Ascending aorta (tissue), 2 donors: Measurements from ENCODE around the gene ZNF530. TPM values are rescaled to one million over a fixed set of nuclear protein-coding genes. Genes with fewer than 3 reads are reported as not detected.

ENCODE experiments used
- DNase-seq, 2 donors: peaks; one replicate each; pipeline ENCODE4 v3.0.0-alpha.2; 2019; ENCODE audit warnings: low spot score in 2 of 2
- H3K27ac ChIP-seq, 2 donors: fragments of 200-600 bp; sonication (generic); one replicate each; pipeline ENCODE4 v1.5.1; 2016 to 2017; ENCODE audit warnings: mild to moderate bottlenecking in 1 of 2
- H3K27me3 ChIP-seq: fragments of 200-600 bp; sonication (generic); one replicate; pipeline ENCODE4 v1.5.1; 2017
- H3K36me3 ChIP-seq, 2 donors: fragments of 200-600 bp; sonication (generic); one replicate each; pipeline ENCODE4 v1.5.1; 2016
- H3K4me1 ChIP-seq, 2 donors: fragments of 200-600 bp; sonication (generic); one replicate each; pipeline ENCODE4 v1.5.1; 2016 to 2017; ENCODE audit warnings: mild to moderate bottlenecking in 1 of 2
- H3K4me3 ChIP-seq, 2 donors: fragments of 200-600 bp; sonication (generic); one replicate each; pipeline ENCODE4 v1.5.1; 2016 to 2017; ENCODE audit warnings: mild to moderate bottlenecking in 1 of 2
- H3K9me3 ChIP-seq, 2 donors: fragments of 200-600 bp; sonication (generic); one replicate each; pipeline ENCODE4 v1.5.1; 2016
- intact Hi-C: fragments of 100-400 bp; cut with DNase I; formaldehyde crosslinking; loops from one replicate; pipeline ENCODE4 v1.15.1; 2023
- total RNA-seq: library from RNA; depleted of rRNA; stranded (reverse); fragments of >200 nt; gene quantifications from one replicate; pipeline ENCODE4 v1.1.0, GENCODE V29; 2016
- TF ChIP-seq, protein P1 (sequence below), 3 experiments: fragments of 200-600 bp in 2 of 3; fragments of 450-650 bp in 1 of 3; sonication (generic) in 2 of 3; IDR thresholded peaks; one replicate each; pipeline ENCODE4 v1.5.1; 2016 to 2019; ENCODE audit warnings: antibody characterized with exemption in 3 of 3, mild to moderate bottlenecking in 1 of 3, moderate library complexity in 1 of 3

Gene ZNF530
- total RNA-seq, 1 donor from 2014 or later = 2.6 TPM

DNA sequence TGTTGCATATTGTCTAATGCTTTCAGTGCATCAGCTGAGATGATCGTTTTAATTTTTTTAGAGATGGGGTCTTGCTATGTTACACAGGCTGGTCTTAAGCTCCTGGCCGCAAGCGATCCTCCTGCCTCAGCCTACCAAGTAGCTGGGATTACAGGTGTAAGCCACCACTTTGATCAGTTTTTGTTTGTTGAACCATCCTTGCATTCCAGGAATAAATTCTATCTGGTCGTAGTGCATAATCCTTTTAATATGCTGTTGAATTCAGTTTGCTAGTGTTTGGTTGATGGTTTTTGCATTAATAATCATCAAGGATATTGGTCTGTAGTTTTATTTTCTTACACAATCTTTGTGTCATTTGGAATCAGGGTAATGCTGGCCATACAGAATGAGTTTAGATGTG, 37.7 kb downstream of the ZNF530 start:
- no peak overlapping the region for H3K27ac ChIP-seq
- DNase-seq = no peak
- no peak overlapping the region for H3K4me3 ChIP-seq
- no peaks in the 10 kb centered on the region for H3K27me3 ChIP-seq
- intact Hi-C loops = no loop called here
- peaks cover 65 to 80% of the 10 kb centered on the region in 2 donors for H3K9me3 ChIP-seq
- peaks cover 0 to 3% of the 10 kb centered on the region in 2 donors for H3K4me1 ChIP-seq
- TF ChIP-seq, protein P1, sequence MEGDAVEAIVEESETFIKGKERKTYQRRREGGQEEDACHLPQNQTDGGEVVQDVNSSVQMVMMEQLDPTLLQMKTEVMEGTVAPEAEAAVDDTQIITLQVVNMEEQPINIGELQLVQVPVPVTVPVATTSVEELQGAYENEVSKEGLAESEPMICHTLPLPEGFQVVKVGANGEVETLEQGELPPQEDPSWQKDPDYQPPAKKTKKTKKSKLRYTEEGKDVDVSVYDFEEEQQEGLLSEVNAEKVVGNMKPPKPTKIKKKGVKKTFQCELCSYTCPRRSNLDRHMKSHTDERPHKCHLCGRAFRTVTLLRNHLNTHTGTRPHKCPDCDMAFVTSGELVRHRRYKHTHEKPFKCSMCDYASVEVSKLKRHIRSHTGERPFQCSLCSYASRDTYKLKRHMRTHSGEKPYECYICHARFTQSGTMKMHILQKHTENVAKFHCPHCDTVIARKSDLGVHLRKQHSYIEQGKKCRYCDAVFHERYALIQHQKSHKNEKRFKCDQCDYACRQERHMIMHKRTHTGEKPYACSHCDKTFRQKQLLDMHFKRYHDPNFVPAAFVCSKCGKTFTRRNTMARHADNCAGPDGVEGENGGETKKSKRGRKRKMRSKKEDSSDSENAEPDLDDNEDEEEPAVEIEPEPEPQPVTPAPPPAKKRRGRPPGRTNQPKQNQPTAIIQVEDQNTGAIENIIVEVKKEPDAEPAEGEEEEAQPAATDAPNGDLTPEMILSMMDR (IDR thresholded peaks at IDR 0.05) = no peak
- peaks cover 57 to 78% of the 10 kb centered on the region in 2 donors for H3K36me3 ChIP-seq

DNA sequence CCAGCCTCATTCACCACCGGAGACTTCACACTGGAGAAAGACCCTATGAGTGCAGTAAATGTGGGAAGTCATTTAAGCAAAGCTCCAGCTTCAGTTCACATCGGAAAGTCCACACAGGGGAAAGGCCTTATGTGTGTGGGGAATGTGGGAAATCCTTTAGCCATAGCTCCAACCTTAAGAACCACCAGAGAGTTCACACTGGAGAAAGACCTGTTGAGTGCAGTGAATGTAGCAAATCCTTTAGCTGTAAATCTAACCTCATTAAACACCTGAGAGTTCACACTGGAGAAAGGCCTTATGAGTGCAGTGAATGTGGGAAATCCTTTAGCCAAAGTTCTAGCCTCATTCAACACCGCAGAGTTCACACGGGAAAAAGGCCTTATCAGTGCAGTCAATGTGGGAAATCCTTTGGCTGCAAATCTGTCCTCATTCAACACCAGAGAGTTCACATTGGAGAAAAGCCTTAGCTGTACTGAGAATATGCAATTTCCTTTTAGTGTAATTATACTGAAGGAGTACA, 42.1 kb downstream of the ZNF530 start:
- Histone ChIP-seq H3K9me3 (peaks cover 71 to 96% of the 10 kb centered on the region in 2 donors), H3K27ac (no peak overlapping the region), H3K4me1 (no peaks in the 10 kb centered on the region), H3K4me3 (no peak overlapping the region), H3K36me3 (peaks cover 47 to 66% of the 10 kb centered on the region in 2 donors), H3K27me3 (no peaks in the 10 kb centered on the region)
- TF ChIP-seq, protein P1 (IDR thresholded peaks at IDR 0.05) = no peak
- intact Hi-C loops = no loop called here
- no peak for DNase-seq

DNA sequence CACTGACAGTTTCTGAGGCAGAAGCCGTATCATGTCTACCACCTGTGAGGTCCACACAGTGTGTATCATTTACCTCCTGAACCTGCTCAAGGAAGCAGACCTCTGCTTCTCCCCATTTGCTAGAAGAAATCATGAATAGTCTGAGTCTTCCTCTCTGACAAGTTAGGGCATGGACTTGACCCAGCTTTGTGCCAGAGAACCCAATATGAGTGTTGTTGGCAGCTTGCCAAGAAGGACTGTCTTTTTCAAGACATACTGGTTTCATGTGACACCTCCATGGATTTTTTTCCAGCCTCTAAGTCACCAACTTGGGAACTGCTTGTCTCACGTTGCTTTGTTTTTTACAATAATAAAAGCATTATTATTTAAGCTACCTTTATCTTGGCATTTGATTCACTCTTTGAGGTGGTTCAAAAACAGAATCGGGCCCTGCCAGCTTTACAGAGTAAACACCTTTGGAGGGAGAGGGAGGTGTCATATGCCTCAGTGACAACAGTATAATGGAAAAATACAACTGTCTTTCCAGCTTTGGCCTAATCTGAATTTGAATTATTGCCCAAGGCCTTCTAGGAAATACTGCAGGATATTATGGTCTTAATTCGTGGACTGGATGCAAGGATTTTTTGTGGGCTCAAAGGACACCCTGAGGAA, 42.8 kb downstream of the ZNF530 start:
- Histone ChIP-seq H3K4me1 (no peaks in the 10 kb centered on the region), H3K27ac (no peak overlapping the region), H3K27me3 (no peaks in the 10 kb centered on the region), H3K9me3 (peaks cover 65 to 96% of the 10 kb centered on the region in 2 donors), H3K4me3 (no peak overlapping the region), H3K36me3 (peaks cover 41 to 59% of the 10 kb centered on the region in 2 donors)
- TF ChIP-seq, protein P1 (IDR thresholded peaks at IDR 0.05) = no peak
- no peak for DNase-seq
- intact Hi-C loops = no loop called here

DNA sequence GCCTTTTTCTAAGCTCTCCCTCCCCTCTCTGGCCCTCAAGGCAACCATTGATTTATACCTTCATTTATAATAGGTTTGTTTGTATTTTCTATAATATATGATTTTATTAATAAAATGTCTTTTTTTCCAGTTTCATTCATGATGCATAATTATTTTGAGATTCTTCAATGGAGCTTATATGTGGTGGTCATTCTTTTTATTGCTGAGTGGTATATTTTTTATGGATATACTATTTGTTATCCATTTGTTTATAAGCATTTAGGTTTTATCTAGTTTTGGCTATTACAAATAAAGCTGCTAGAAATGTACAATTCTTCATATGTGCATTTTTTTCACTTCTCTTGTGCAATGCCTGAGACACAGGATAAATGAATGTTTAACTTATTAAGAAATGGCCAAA, 44.0 kb downstream of the ZNF530 start:
- TF ChIP-seq, protein P1 (IDR thresholded peaks at IDR 0.05) = no peak
- H3K27ac ChIP-seq = no peak overlapping the region
- peaks cover 53 to 95% of the 10 kb centered on the region in 2 donors for H3K9me3 ChIP-seq
- H3K27me3 ChIP-seq = no peaks in the 10 kb centered on the region
- intact Hi-C loops = no loop called here
- H3K4me1 ChIP-seq = no peaks in the 10 kb centered on the region
- peaks cover 39 to 47% of the 10 kb centered on the region in 2 donors for H3K36me3 ChIP-seq
- H3K4me3 ChIP-seq = no peak overlapping the region
- DNase-seq = no peak

DNA sequence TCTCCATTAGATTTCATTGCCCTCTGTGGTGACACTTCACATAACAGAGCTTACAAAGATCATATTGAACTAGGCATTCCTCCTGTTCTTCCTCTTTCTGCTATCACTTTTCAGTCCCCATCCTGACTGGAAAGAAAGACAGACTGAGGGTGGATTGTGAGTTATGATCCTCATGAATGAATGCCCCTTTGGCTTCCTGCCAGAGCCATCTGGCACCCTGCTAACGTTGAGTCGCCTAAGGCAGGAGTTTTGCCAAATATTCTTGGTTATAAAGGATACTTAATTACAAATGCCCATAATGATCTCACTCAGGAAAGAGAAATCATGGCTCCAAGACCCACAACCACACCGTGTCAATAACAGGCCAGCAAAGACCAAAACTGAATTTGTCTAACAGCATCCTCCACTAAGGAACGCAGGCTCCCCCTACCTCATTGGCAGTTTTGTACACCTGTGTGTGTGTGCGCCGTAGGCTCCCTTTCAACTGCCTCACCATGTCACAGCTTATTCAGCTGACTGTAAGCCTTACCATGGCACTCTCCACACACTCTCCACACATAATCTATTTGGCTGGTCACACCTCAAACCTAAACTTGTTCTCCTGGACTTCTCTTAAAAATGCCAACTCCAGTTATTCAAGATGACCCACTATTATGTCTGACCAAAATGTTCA, 48.8 kb downstream of the ZNF530 start:
- DNase-seq = no peak
- TF ChIP-seq, protein P1 (IDR thresholded peaks at IDR 0.05) = no peak
- H3K36me3 ChIP-seq = peaks cover 0 to 1% of the 10 kb centered on the region in 2 donors
- H3K27me3 ChIP-seq = no peaks in the 10 kb centered on the region
- H3K4me1 ChIP-seq = no peaks in the 10 kb centered on the region
- peaks cover 11 to 68% of the 10 kb centered on the region in 2 donors for H3K9me3 ChIP-seq
- intact Hi-C loops = no loop called here
- H3K27ac ChIP-seq = no peak overlapping the region
- H3K4me3 ChIP-seq = no peak overlapping the region
